HG02588 (cell line): ENCODE measurements around the gene LRRC4C.

Experiments
- ATAC-seq: cut with Tn5 transposase; IDR thresholded peaks from one replicate; pipeline ENCODE4 v1.9.1; 2021; ENCODE audit warnings: mild to moderate bottlenecking, moderate library complexity; ENCODE audit not compliant: unreplicated experiment

Gene LRRC4C

GRCh38 chr11:40271361-40271760, 1188.1 kb downstream of the LRRC4C start:
- no peak for ATAC-seq

GRCh38 chr11:40269865-40270264, 1189.6 kb downstream of the LRRC4C start:
- ATAC-seq, result no peak

- ATAC-seq, result no peak
Measured at GRCh38 chr11:40268551-40268950, 1190.9 kb downstream of the LRRC4C start.

- ATAC-seq, result no peak
Measured at GRCh38 chr11:40255457-40255856, 1204.0 kb downstream of the LRRC4C start.

- no peak for ATAC-seq
Measured at GRCh38 chr11:40253166-40253565, 1206.3 kb downstream of the LRRC4C start.

GRCh38 chr11:40252236-40252635, 1207.2 kb downstream of the LRRC4C start:
- no peak for ATAC-seq

- ATAC-seq, result no peak
Measured at GRCh38 chr11:40246983-40247382, 1212.5 kb downstream of the LRRC4C start.

- ATAC-seq, result peak; percentile 100
Measured at GRCh38 chr11:40241524-40242051, 1217.9 kb downstream of the LRRC4C start.

GRCh38 chr11:40240284-40240683, 1219.2 kb downstream of the LRRC4C start:
- no peak for ATAC-seq

- ATAC-seq, result no peak
Measured at GRCh38 chr11:40236526-40236925, 1222.9 kb downstream of the LRRC4C start.

GRCh38 chr11:40235841-40236240, 1223.6 kb downstream of the LRRC4C start:
- no peak for ATAC-seq

GRCh38 chr11:40230821-40231220, 1228.6 kb downstream of the LRRC4C start:
- no peak for ATAC-seq

- no peak for ATAC-seq
Measured at GRCh38 chr11:40228662-40229061, 1230.8 kb downstream of the LRRC4C start.

GRCh38 chr11:40227730-40228129, 1231.7 kb downstream of the LRRC4C start:
- ATAC-seq, result peak; percentile 99

GRCh38 chr11:40226654-40227053, 1232.8 kb downstream of the LRRC4C start:
- ATAC-seq, result no peak

GRCh38 chr11:40223596-40224330, 1235.7 kb downstream of the LRRC4C start:
- no peak for ATAC-seq

GRCh38 chr11:40219401-40219800, 1240.1 kb downstream of the LRRC4C start:
- no peak for ATAC-seq

GRCh38 chr11:40215556-40215955, 1243.9 kb downstream of the LRRC4C start:
- ATAC-seq, result no peak

- ATAC-seq, result no peak
Measured at GRCh38 chr11:40207416-40207815, 1252.0 kb downstream of the LRRC4C start.

- no peak for ATAC-seq
Measured at GRCh38 chr11:40204228-40204627, 1255.2 kb downstream of the LRRC4C start.

GRCh38 chr11:40203606-40204005, 1255.8 kb downstream of the LRRC4C start:
- ATAC-seq, result no peak

GRCh38 chr11:40202589-40203270, 1256.7 kb downstream of the LRRC4C start:
- ATAC-seq, result no peak
